PC-3 (cell line): ENCODE measurements around the gene KCNJ15.

Experiments used
- EZH2phosphoT487 ChIP-seq: fragments of 300-600 bp; sonication (generic); IDR thresholded peaks from 2 replicates; pipeline ENCODE4 v1.6.1; 2018; ENCODE audit warnings: mild to moderate bottlenecking, antibody characterized with exemption, low read length, borderline replicate concordance
- TF ChIP-seq, protein P1 (sequence below): fragments of 300-600 bp; sonication (generic); conservative IDR thresholded peaks from 2 replicates; pipeline ENCODE4 v1.5.1; 2017; ENCODE audit warnings: antibody characterized with exemption, low read depth, mild to moderate bottlenecking, low read length

DNA sequence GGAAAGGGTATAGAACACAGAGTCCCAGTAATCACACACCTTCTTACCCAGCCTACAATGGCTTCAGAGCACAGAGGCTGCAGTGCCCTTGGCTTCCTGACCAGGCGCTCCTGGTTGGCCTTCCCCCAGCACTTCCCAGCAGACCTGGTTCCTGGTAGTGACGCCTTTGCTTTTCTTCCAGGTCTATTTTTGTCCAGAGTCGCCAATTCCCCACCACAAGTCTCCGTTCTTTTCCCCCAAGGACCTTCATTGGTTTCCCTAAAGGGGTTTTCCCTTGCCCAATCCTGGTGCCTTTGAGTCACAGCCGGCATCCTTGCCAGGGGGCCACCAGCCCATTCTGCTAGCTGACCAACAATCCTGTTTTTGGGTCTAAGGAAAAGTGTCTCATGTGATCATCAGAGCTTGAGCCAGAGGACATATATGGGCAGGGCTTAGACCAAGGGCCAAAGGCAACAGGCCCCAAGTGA is 84.8 kb downstream of the KCNJ15 start:
- TF ChIP-seq, protein P1, sequence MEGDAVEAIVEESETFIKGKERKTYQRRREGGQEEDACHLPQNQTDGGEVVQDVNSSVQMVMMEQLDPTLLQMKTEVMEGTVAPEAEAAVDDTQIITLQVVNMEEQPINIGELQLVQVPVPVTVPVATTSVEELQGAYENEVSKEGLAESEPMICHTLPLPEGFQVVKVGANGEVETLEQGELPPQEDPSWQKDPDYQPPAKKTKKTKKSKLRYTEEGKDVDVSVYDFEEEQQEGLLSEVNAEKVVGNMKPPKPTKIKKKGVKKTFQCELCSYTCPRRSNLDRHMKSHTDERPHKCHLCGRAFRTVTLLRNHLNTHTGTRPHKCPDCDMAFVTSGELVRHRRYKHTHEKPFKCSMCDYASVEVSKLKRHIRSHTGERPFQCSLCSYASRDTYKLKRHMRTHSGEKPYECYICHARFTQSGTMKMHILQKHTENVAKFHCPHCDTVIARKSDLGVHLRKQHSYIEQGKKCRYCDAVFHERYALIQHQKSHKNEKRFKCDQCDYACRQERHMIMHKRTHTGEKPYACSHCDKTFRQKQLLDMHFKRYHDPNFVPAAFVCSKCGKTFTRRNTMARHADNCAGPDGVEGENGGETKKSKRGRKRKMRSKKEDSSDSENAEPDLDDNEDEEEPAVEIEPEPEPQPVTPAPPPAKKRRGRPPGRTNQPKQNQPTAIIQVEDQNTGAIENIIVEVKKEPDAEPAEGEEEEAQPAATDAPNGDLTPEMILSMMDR = no peak
- TF ChIP-seq EZH2phosphoT487 = no peak
